Measurements from ENCODE around the gene TMEM9. TPM values are rescaled to one million over a fixed set of nuclear protein-coding genes. Genes with fewer than 3 reads are reported as not detected.

TMEM9 gene
- total and polyA plus RNA-seq, 10 of the 15 experiments (the other 5 are each of a cell fraction or from before 2014, with no cell fraction given) = 7.2 to 46.1 (median 17.3) TPM

DNA sequence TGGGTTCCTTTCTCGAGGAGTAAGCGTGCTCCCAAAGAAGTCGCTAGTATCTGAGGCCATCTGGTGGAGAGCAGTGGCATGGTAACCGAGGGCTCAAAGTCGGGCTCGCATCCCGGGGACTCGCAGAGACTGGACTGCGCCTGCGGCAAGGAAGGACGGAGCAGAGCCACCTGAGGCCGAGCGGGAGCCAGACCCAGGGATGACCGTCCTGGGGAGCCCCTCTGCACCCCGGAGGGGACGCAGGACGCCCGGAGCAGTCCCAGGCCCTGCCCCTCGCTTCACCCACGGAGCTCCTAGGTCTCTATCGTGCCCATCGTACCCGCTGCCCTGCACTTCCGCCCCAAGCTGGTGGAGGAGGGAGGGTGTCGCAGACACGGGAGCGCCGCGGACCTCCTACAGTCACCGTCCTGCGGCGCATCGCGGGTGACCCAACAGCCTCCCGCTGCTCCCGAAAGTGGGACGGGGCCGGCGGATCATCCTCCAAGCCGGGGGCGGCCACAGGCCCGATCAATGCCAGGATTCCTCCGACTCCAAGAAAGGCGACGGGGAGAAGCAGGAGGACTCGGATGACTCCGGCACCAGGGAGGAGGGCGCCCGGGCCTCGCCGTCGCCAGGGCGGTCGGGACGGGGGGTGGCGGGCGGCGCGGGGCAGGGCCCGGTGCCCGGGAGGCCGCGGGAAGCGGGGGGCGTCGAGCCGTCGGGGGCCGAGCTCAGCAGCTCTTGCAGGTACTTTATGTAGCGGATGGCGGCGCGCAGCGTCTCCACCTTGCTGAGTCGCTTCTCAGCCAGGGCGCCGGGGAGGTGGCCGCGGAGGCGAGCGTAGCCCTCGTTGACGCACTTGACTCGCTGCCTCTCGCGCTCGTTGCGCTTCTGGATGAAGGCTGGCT is 39.8 kb downstream of the TMEM9 start (continued):
- TF ChIP-seq, protein P1, sequence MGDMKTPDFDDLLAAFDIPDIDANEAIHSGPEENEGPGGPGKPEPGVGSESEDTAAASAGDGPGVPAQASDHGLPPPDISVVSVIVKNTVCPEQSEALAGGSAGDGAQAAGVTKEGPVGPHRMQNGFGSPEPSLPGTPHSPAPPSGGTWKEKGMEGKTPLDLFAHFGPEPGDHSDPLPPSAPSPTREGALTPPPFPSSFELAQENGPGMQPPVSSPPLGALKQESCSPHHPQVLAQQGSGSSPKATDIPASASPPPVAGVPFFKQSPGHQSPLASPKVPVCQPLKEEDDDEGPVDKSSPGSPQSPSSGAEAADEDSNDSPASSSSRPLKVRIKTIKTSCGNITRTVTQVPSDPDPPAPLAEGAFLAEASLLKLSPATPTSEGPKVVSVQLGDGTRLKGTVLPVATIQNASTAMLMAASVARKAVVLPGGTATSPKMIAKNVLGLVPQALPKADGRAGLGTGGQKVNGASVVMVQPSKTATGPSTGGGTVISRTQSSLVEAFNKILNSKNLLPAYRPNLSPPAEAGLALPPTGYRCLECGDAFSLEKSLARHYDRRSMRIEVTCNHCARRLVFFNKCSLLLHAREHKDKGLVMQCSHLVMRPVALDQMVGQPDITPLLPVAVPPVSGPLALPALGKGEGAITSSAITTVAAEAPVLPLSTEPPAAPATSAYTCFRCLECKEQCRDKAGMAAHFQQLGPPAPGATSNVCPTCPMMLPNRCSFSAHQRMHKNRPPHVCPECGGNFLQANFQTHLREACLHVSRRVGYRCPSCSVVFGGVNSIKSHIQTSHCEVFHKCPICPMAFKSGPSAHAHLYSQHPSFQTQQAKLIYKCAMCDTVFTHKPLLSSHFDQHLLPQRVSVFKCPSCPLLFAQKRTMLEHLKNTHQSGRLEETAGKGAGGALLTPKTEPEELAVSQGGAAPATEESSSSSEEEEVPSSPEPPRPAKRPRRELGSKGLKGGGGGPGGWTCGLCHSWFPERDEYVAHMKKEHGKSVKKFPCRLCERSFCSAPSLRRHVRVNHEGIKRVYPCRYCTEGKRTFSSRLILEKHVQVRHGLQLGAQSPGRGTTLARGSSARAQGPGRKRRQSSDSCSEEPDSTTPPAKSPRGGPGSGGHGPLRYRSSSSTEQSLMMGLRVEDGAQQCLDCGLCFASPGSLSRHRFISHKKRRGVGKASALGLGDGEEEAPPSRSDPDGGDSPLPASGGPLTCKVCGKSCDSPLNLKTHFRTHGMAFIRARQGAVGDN (IDR thresholded peaks at IDR 0.05) = no peak
- TF ChIP-seq RFX5 (IDR thresholded peaks at IDR 0.05; ENCODE audit: low read depth, low read length) = no peak
- no peak for TF ChIP-seq NR2F1 (conservative IDR thresholded peaks at IDR 0.05)
- TF ChIP-seq, protein P2, sequence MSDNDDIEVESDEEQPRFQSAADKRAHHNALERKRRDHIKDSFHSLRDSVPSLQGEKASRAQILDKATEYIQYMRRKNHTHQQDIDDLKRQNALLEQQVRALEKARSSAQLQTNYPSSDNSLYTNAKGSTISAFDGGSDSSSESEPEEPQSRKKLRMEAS (IDR thresholded peaks at IDR 0.05; ENCODE audit: low read depth, low read length) = peak; percentile 40; the same call in 1 of the 2 replicates
- 0 out of 2 replicates have a peak, but pooled peaks have one; percentile 21 for TF ChIP-seq YY1 (IDR thresholded peaks at IDR 0.05; ENCODE audit: low read depth, low read length)
- peak; percentile 57; the same call in 1 of the 2 replicates for TF ChIP-seq GATAD2B (conservative IDR thresholded peaks at IDR 0.05; ENCODE audit: low read depth)
- peak; percentile 84 for TF ChIP-seq RAD21 (IDR thresholded peaks at IDR 0.05; ENCODE audit: insufficient read depth, low read depth, low read length)
- 0 out of 4 replicates have a peak, but pooled peaks of 1 of the 2 experiments have one; percentile 20 for TF ChIP-seq IKZF2 (IDR thresholded peaks at IDR 0.05)
- TF ChIP-seq, protein P3, sequence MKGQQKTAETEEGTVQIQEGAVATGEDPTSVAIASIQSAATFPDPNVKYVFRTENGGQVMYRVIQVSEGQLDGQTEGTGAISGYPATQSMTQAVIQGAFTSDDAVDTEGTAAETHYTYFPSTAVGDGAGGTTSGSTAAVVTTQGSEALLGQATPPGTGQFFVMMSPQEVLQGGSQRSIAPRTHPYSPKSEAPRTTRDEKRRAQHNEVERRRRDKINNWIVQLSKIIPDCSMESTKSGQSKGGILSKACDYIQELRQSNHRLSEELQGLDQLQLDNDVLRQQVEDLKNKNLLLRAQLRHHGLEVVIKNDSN (IDR thresholded peaks at IDR 0.05; ENCODE audit: borderline replicate concordance, extremely low read length, insufficient read depth, low read depth, low read length) = no peak
- TF ChIP-seq, protein P4, sequence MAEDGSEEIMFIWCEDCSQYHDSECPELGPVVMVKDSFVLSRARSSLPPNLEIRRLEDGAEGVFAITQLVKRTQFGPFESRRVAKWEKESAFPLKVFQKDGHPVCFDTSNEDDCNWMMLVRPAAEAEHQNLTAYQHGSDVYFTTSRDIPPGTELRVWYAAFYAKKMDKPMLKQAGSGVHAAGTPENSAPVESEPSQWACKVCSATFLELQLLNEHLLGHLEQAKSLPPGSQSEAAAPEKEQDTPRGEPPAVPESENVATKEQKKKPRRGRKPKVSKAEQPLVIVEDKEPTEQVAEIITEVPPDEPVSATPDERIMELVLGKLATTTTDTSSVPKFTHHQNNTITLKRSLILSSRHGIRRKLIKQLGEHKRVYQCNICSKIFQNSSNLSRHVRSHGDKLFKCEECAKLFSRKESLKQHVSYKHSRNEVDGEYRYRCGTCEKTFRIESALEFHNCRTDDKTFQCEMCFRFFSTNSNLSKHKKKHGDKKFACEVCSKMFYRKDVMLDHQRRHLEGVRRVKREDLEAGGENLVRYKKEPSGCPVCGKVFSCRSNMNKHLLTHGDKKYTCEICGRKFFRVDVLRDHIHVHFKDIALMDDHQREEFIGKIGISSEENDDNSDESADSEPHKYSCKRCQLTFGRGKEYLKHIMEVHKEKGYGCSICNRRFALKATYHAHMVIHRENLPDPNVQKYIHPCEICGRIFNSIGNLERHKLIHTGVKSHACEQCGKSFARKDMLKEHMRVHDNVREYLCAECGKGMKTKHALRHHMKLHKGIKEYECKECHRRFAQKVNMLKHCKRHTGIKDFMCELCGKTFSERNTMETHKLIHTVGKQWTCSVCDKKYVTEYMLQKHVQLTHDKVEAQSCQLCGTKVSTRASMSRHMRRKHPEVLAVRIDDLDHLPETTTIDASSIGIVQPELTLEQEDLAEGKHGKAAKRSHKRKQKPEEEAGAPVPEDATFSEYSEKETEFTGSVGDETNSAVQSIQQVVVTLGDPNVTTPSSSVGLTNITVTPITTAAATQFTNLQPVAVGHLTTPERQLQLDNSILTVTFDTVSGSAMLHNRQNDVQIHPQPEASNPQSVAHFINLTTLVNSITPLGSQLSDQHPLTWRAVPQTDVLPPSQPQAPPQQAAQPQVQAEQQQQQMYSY (CRISPR knock-in tag; IDR thresholded peaks at IDR 0.05) = no peak
- no peak for TF ChIP-seq ZZZ3 (IDR thresholded peaks at IDR 0.05; ENCODE audit: control insufficient read depth, insufficient read length, low read depth)
- TF ChIP-seq PML (IDR thresholded peaks at IDR 0.05; ENCODE audit: low read length) = no peak
- TF ChIP-seq EGR1 (IDR thresholded peaks at IDR 0.05; ENCODE audit: borderline replicate concordance in 1 of 2, low read depth in 2 of 2, low read length in 2 of 2) = no peak
- no peak for TF ChIP-seq SIN3A (IDR thresholded peaks at IDR 0.05; ENCODE audit: low read depth, low read length)
- peak; percentile 81 for TF ChIP-seq SMC3 (IDR thresholded peaks at IDR 0.05; ENCODE audit: borderline replicate concordance, low read length)
- TF ChIP-seq FOXK2 (IDR thresholded peaks at IDR 0.05) = no peak
- TF ChIP-seq BHLHE40 (IDR thresholded peaks at IDR 0.05; ENCODE audit: borderline replicate concordance in 1 of 2, low read depth in 2 of 2, low read length in 1 of 2) = peak; percentile 18 to 28; a peak in 1 of 4 replicates
- no peak for TF ChIP-seq CREB1 (IDR thresholded peaks at IDR 0.05; ENCODE audit: low read depth)
- no peak for TF ChIP-seq TCF12 (IDR thresholded peaks at IDR 0.05; ENCODE audit: low read depth, low read length)
- no peak for TF ChIP-seq CHD4 (IDR thresholded peaks at IDR 0.05)
- no peak for TF ChIP-seq ESRRA (IDR thresholded peaks at IDR 0.05; ENCODE audit: low read length)

Measured in GM12878 (cell line).